H1 (cell line): ENCODE measurements around the gene GDPD2. TPM values are rescaled to one million over a fixed set of nuclear protein-coding genes. Genes with fewer than 3 reads are reported as not detected.

ENCODE experiments used
- CTCF ChIA-PET: fragments of 300-600 bp; sonication (Branson Sonifier 250); formaldehyde crosslinking; loops from one replicate; lab custom pipeline; 2021; ENCODE audit not compliant: partially characterized antibody; lab: Charles Lee
- POLR2A ChIA-PET: fragments of 300-600 bp; sonication (Branson Sonifier 250); formaldehyde crosslinking; loops from one replicate; lab custom pipeline; 2021; ENCODE audit warnings: inconsistent platforms; ENCODE audit not compliant: partially characterized antibody; lab: Charles Lee
- DNase-seq, 2 experiments: peaks; one replicate each; pipeline versions ENCODE4 v3.0.0 to v3.0.0-alpha.2; 2010 to 2022; ENCODE audit warnings: low spot score in 2 of 2, low read depth in 1 of 2, mixed read lengths in 1 of 2
- FAIRE-seq: peaks from 2 replicates; lab custom pipeline; 2011; peaks lifted over from hg19 to GRCh38; lab: Jason Lieb, UNC
- H2AFZ ChIP-seq: 2 replicates; pipeline ENCODE4 v1.8.1; 2012; ENCODE audit warnings: low read length, inconsistent platforms
- H2AK5ac ChIP-seq: 2 replicates; pipeline ENCODE4 v1.6.1; 2013; ENCODE audit warnings: low read depth, low read length
- H2BK120ac ChIP-seq: replicated peaks from 2 replicates; pipeline ENCODE3; 2013; ENCODE audit warnings: low read depth, low read length, inconsistent platforms
- H2BK12ac ChIP-seq: 2 replicates; pipeline ENCODE4 v1.6.1; 2013; ENCODE audit warnings: low read depth, low read length
- H2BK15ac ChIP-seq: 2 replicates; pipeline ENCODE4 v1.6.1; 2013; ENCODE audit warnings: low read length
- H2BK20ac ChIP-seq: 2 replicates; pipeline ENCODE4 v1.6.1; 2013; ENCODE audit warnings: low read length
- H2BK5ac ChIP-seq: 2 replicates; pipeline ENCODE4 v1.6.1; 2013; ENCODE audit warnings: low read depth, low read length
- H3K14ac ChIP-seq: 2 replicates; pipeline ENCODE4 v1.6.1; 2013; ENCODE audit warnings: inconsistent platforms; ENCODE audit not compliant: insufficient read length
- H3K18ac ChIP-seq: 2 replicates; pipeline ENCODE4 v1.6.1; 2013; ENCODE audit warnings: low read length; ENCODE audit errors: extremely low read depth
- H3K23ac ChIP-seq: 2 replicates; pipeline ENCODE4 v1.6.1; 2013; ENCODE audit warnings: inconsistent platforms; ENCODE audit not compliant: insufficient read length
- H3K23me2 ChIP-seq: 2 replicates; pipeline ENCODE4 v1.6.1; 2013; ENCODE audit warnings: low read depth, low read length
- H3K27ac ChIP-seq: 2 replicates; pipeline ENCODE4 v1.6.1; 2011; ENCODE audit warnings: low read depth, low read length, inconsistent platforms
- H3K27me3 ChIP-seq, 4 experiments: replicated peaks in 1 of 4; 1 replicate in 1 of 4; 2 replicates in 3 of 4; pipeline versions ENCODE4 v1.6.1 to v1.8.1; 2011 to 2013; ENCODE audit warnings: low read length in 3 of 4, mild to moderate bottlenecking in 3 of 4, inconsistent platforms in 2 of 4, mixed read lengths in 2 of 4, moderate library complexity in 1 of 4; ENCODE audit not compliant: control insufficient read depth in 3 of 4, insufficient read depth in 3 of 4; ENCODE audit errors: extremely low read depth in 1 of 4
- H3K36me3 ChIP-seq, 4 experiments: 2 replicates each; pipeline versions ENCODE4 v1.6.1 to v1.8.1; 2011 to 2013; ENCODE audit warnings: mild to moderate bottlenecking in 4 of 4, low read length in 3 of 4, moderate library complexity in 2 of 4, control low read depth in 1 of 4, inconsistent platforms in 1 of 4; ENCODE audit not compliant: insufficient read depth in 4 of 4, control insufficient read depth in 2 of 4
- H3K4ac ChIP-seq: replicated peaks from 2 replicates; pipeline ENCODE3; 2013; ENCODE audit warnings: low read length, low read depth, mixed read lengths, inconsistent platforms; ENCODE audit not compliant: insufficient read length
- H3K4me1 ChIP-seq, 4 experiments: replicated peaks in 1 of 4; 1 replicate in 1 of 4; 2 replicates in 3 of 4; pipeline versions ENCODE4 v1.6.1 to v1.8.1; 2011 to 2013; ENCODE audit warnings: low read length in 3 of 4, inconsistent platforms in 2 of 4, mixed read lengths in 1 of 4; ENCODE audit not compliant: insufficient read depth in 4 of 4, control insufficient read depth in 3 of 4
- H3K4me2 ChIP-seq, 2 experiments: 2 replicates each; pipeline versions ENCODE4 v1.6.1 to v1.8.1; 2011 to 2013; ENCODE audit warnings: low read depth in 2 of 2, low read length in 2 of 2, control low read depth in 1 of 2, inconsistent platforms in 1 of 2, mild to moderate bottlenecking in 1 of 2; ENCODE audit not compliant: insufficient read depth in 1 of 2
- H3K4me3 ChIP-seq, 4 experiments: fragments of 200-600, 300-600 bp in 1 of 4; sonication (generic), shearing (Covaris generic), sonication (Bioruptor Twin) in 1 of 4; 2 replicates each; pipeline versions ENCODE4 v1.5.1 to v1.8.1; 2011 to 2016; ENCODE audit warnings: low read length in 4 of 4, low read depth in 3 of 4, control low read depth in 2 of 4, inconsistent platforms in 2 of 4, mild to moderate bottlenecking in 2 of 4, mixed read lengths in 1 of 4, moderate library complexity in 1 of 4; ENCODE audit not compliant: insufficient read depth in 2 of 4; ENCODE audit errors: extremely low read depth in 1 of 4
- H3K56ac ChIP-seq: replicated peaks from 2 replicates; pipeline ENCODE3; 2013; ENCODE audit warnings: low read depth, mild to moderate bottlenecking, mixed read lengths, low read length, inconsistent platforms; ENCODE audit not compliant: insufficient read length
- H3K79me1 ChIP-seq: 2 replicates; pipeline ENCODE4 v1.6.1; 2013; ENCODE audit warnings: low read depth, low read length, control low read depth
- H3K79me2 ChIP-seq, 2 experiments: 2 replicates each; pipeline versions ENCODE4 v1.6.1 to v1.8.1; 2012 to 2013; ENCODE audit warnings: low read length in 2 of 2, mild to moderate bottlenecking in 2 of 2, inconsistent platforms in 1 of 2; ENCODE audit not compliant: insufficient read depth in 2 of 2, control insufficient read depth in 1 of 2
- H3K9ac ChIP-seq, 4 experiments: replicated peaks in 1 of 4; 1 replicate in 1 of 4; 2 replicates in 3 of 4; pipeline versions ENCODE4 v1.6.1 to v1.8.1; 2011 to 2013; ENCODE audit warnings: low read depth in 3 of 4, low read length in 3 of 4, control low read depth in 2 of 4, mild to moderate bottlenecking in 2 of 4, moderate library complexity in 2 of 4, inconsistent platforms in 1 of 4; ENCODE audit errors: extremely low read depth in 1 of 4
- H3K9me3 ChIP-seq, 2 experiments: 2 replicates each; pipeline versions ENCODE4 v1.6.1 to v1.8.1; 2012 to 2013; ENCODE audit warnings: mild to moderate bottlenecking in 2 of 2, moderate library complexity in 2 of 2, control low read depth in 1 of 2, inconsistent platforms in 1 of 2, low read depth in 1 of 2, low read length in 1 of 2, mixed read lengths in 1 of 2; ENCODE audit not compliant: insufficient read depth in 2 of 2
- H4K20me1 ChIP-seq, 2 experiments: replicated peaks in 1 of 2; 2 replicates each; pipeline versions ENCODE3 to v1.8.1; 2011 to 2013; ENCODE audit warnings: inconsistent platforms in 2 of 2, low read length in 2 of 2, mild to moderate bottlenecking in 1 of 2; ENCODE audit not compliant: insufficient read depth in 2 of 2, control insufficient read depth in 1 of 2
- H4K5ac ChIP-seq: 2 replicates; pipeline ENCODE4 v1.6.1; 2013; ENCODE audit warnings: low read length, low read depth, mixed read lengths, inconsistent platforms; ENCODE audit not compliant: insufficient read length
- H4K8ac ChIP-seq: 2 replicates; pipeline ENCODE4 v1.8.0; 2013; ENCODE audit warnings: mild to moderate bottlenecking, moderate library complexity, low read length, inconsistent platforms; ENCODE audit not compliant: insufficient read depth; ENCODE audit errors: extremely low read depth
- H4K91ac ChIP-seq: replicated peaks from 2 replicates; pipeline ENCODE3; 2013; ENCODE audit warnings: low read length, mixed read lengths, inconsistent platforms; ENCODE audit not compliant: insufficient read length
- HDAC6 ChIP-seq: IDR thresholded peaks from one replicate; pipeline ENCODE4 v1.7.1; 2012; ENCODE audit warnings: low read depth, mild to moderate bottlenecking, inconsistent platforms, low read length, moderate library complexity
- MAFK ChIP-seq: IDR thresholded peaks from 2 replicates; pipeline ENCODE4 v1.6.1; 2012; ENCODE audit warnings: low read depth, mild to moderate bottlenecking, improper control_type of control experiment, low read length
- PHF8 ChIP-seq: fragments of 200-600 bp; sonication (generic); conservative IDR thresholded peaks from 2 replicates; pipeline ENCODE4 v1.7.1; 2012; ENCODE audit warnings: low read depth, mild to moderate bottlenecking, inconsistent platforms, low read length, moderate library complexity
- SAP30 ChIP-seq: fragments of 300-600 bp; sonication (generic); IDR thresholded peaks from 2 replicates; pipeline ENCODE4 v1.7.1; 2012; ENCODE audit warnings: low read length, moderate library complexity, mild to moderate bottlenecking, inconsistent platforms; ENCODE audit not compliant: insufficient read depth, insufficient replicate concordance
- SIN3A ChIP-seq, 2 experiments: IDR thresholded peaks in 1 of 2; conservative IDR thresholded peaks in 1 of 2; 2 replicates each; pipeline ENCODE4 v1.6.1; 2011 to 2012; ENCODE audit warnings: low read length in 2 of 2, improper control_type of control experiment in 1 of 2, low read depth in 1 of 2, mild to moderate bottlenecking in 1 of 2
- SP4 ChIP-seq: IDR thresholded peaks from 2 replicates; pipeline ENCODE4 v1.6.1; 2012; ENCODE audit warnings: low read length, inconsistent platforms
- SRF ChIP-seq: IDR thresholded peaks from 2 replicates; pipeline ENCODE4 v1.6.1; 2011; ENCODE audit warnings: mild to moderate bottlenecking, low read depth, low read length, moderate library complexity
- TAF1 ChIP-seq: IDR thresholded peaks from 2 replicates; pipeline ENCODE4 v1.6.1; 2011; ENCODE audit warnings: mild to moderate bottlenecking, low read depth, low read length
- TCF12 ChIP-seq: IDR thresholded peaks from 2 replicates; pipeline ENCODE4 v1.6.1; 2011; ENCODE audit warnings: low read depth, mild to moderate bottlenecking, low read length
- TEAD4 ChIP-seq: IDR thresholded peaks from 2 replicates; pipeline ENCODE4 v1.6.1; 2012; ENCODE audit warnings: low read depth, low read length, inconsistent platforms, mixed read lengths
- WGBS, 2 experiments: shearing (Covaris generic) in 1 of 2; methylation state at CpG; one replicate each; pipeline versions ENCODE4 v1.1.6 to v1.1.7; 2013 to 2015; ENCODE audit warnings: low lambda C conversion rate in 2 of 2, mixed read lengths in 2 of 2, inconsistent platforms in 1 of 2, low coverage in 1 of 2, missing lambda C conversion rate in 1 of 2; ENCODE audit not compliant: insufficient replicate concordance in 2 of 2, insufficient coverage in 1 of 2, insufficient read length in 1 of 2; ENCODE audit errors: extremely low coverage in 1 of 2, missing lambda C conversion rate in 1 of 2; 5-methylcytosine and 5-hydroxymethylcytosine counted together
- polyA plus RNA-seq, 7 experiments: library from polyadenylated mRNA; depleted of rRNA in 3 of 7; stranded (reverse) in 5 of 7; unstranded in 2 of 7; fragments of >200 nt in 5 of 7; fragments of 200-250 nt in 2 of 7; gene quantifications; 1 replicate in 5 of 7; 2 replicates in 1 of 7; 4 replicates in 1 of 7; pipeline versions ENCODE4 v1.2.1 to v1.2.3, GENCODE V29; 2011 to 2013; ENCODE audit warnings: missing spikeins in 2 of 7, mixed read lengths in 2 of 7
- total RNA-seq: library from RNA; stranded (reverse); fragmentation: NEBNext Ultra II Directional; extraction: Animal tissue kit (Norgen Biotek cat#: 25700); gene quantifications from 2 replicates; pipeline ENCODE4 v1.2.1, GENCODE V29; 2021

The GDPD2 gene
- total and polyA plus RNA-seq, 2 of the 8 experiments (the other 6 are each of a cell fraction or from before 2014, with no cell fraction given): 25.6 to 68.3 TPM

GRCh38 chrX:70455366-70456202 lies 32.5 kb downstream of the GDPD2 start:
- H3K4me3 ChIP-seq: peak overlapping the region; percentile 66 to 94 (median 84)
- peak overlapping the region; percentile 88 for H4K91ac ChIP-seq
- 2% methylated on average over 12 of the region's 32 CpGs; no CpG with 5 or more reads in 1 of the 2 experiments for WGBS, 2 experiments
- H3K4ac ChIP-seq: peak overlapping the region; percentile 78
- ChIA-PET CTCF (interaction anchor here (0.8 to 1.0 kb wide), 2 partner anchors 25 to 99 kb away, joined by 3 read pairs; no protein-coding TSS in a partner anchor), POLR2A (interaction anchor here (0.9 to 4.3 kb wide), 11 partner anchors 11 to 50 kb away, joined by 3 to 29 read pairs (median 5); no protein-coding TSS in a partner anchor)
- peaks cover 0 to 17% (median 5%) of the 10 kb centered on the region in 4 experiments; a peak in 6 of 7 replicates for H3K4me1 ChIP-seq
- H2BK20ac ChIP-seq: no peak overlapping the region
- peak overlapping the region; percentile 90; the same call in 1 of the 2 replicates for H4K8ac ChIP-seq
- FAIRE-seq (peak; percentile 90), DNase-seq (peak in 1 of 2 experiments; percentile 47)
- H4K20me1 ChIP-seq: peaks cover 0 to 6% of the 10 kb centered on the region in 2 experiments
- no peaks in the 10 kb centered on the region; the same call in 1 of the 2 replicates for H3K79me1 ChIP-seq
- peak overlapping the region; percentile 70 to 87 for H3K4me2 ChIP-seq
- H3K23ac ChIP-seq: no peak overlapping the region
- peaks cover 0 to 20% (median 3%) of the 10 kb centered on the region in 4 experiments; a peak in 5 of 8 replicates for H3K36me3 ChIP-seq
- peaks cover 14 to 51% of the 10 kb centered on the region in 2 experiments for H3K79me2 ChIP-seq
- H3K23me2 ChIP-seq: peaks cover 8% of the 10 kb centered on the region
- H3K27ac ChIP-seq: peak overlapping the region; percentile 93
- H3K9ac ChIP-seq: peak overlapping the region; percentile 60 to 92 (median 86)
- H3K27me3 ChIP-seq: no peaks in the 10 kb centered on the region
- H2BK15ac ChIP-seq: no peak overlapping the region
- no peak for TF ChIP-seq MAFK
- TF ChIP-seq SIN3A (conservative IDR thresholded peaks at IDR 0.05 in 1 of 2, IDR thresholded peaks at IDR 0.05 in 1 of 2; ENCODE audit: low read depth in 1 of 2, low read length in 2 of 2): 0 out of 4 replicates have a peak, but pooled peaks of 1 of the 2 experiments have one; percentile 18
- TF ChIP-seq TAF1: 0 out of 2 replicates have a peak, but pooled peaks have one; percentile 15
- peak; percentile 28 for TF ChIP-seq SAP30
- TF ChIP-seq TEAD4: no peak
- peak; percentile 31; the same call in 1 of the 2 replicates for TF ChIP-seq PHF8
- TF ChIP-seq SP4: no peak
- TF ChIP-seq HDAC6: no peak
- TF ChIP-seq SRF: no peak
- TF ChIP-seq TCF12: no peak
- peak overlapping the region; percentile 60 for H3K18ac ChIP-seq
- no peak overlapping the region for H2AFZ ChIP-seq
- peak overlapping the region; percentile 76 for H4K5ac ChIP-seq
- H2BK5ac ChIP-seq: peak overlapping the region; percentile 81
- H2BK120ac ChIP-seq: peak overlapping the region; percentile 87
- no peak overlapping the region for H2AK5ac ChIP-seq
- no peaks in the 10 kb centered on the region for H3K9me3 ChIP-seq
- no peak overlapping the region for H2BK12ac ChIP-seq
- H3K14ac ChIP-seq: no peak overlapping the region
- peak overlapping the region; percentile 82 for H3K56ac ChIP-seq
